H1 (cell line): ENCODE results near the gene ABCA13. TPM values are rescaled to one million over a fixed set of nuclear protein-coding genes. Genes with fewer than 3 reads are reported as not detected.

Source experiments
- CTCF ChIA-PET: fragments of 300-600 bp; sonication (Branson Sonifier 250); formaldehyde crosslinking; loops from one replicate; lab custom pipeline; 2021; ENCODE audit not compliant: partially characterized antibody; lab: Charles Lee
- POLR2A ChIA-PET: fragments of 300-600 bp; sonication (Branson Sonifier 250); formaldehyde crosslinking; loops from one replicate; lab custom pipeline; 2021; ENCODE audit warnings: inconsistent platforms; ENCODE audit not compliant: partially characterized antibody; lab: Charles Lee
- DNase-seq, 2 experiments: peaks; one replicate each; pipeline versions ENCODE4 v3.0.0 to v3.0.0-alpha.2; 2010 to 2022; ENCODE audit warnings: low spot score in 2 of 2, low read depth in 1 of 2, mixed read lengths in 1 of 2
- FAIRE-seq: peaks from 2 replicates; lab custom pipeline; 2011; peaks lifted over from hg19 to GRCh38; lab: Jason Lieb, UNC
- H2AFZ ChIP-seq: 2 replicates; pipeline ENCODE4 v1.8.1; 2012; ENCODE audit warnings: low read length, inconsistent platforms
- H2AK5ac ChIP-seq: 2 replicates; pipeline ENCODE4 v1.6.1; 2013; ENCODE audit warnings: low read depth, low read length
- H2BK120ac ChIP-seq: replicated peaks from 2 replicates; pipeline ENCODE3; 2013; ENCODE audit warnings: low read depth, low read length, inconsistent platforms
- H2BK12ac ChIP-seq: 2 replicates; pipeline ENCODE4 v1.6.1; 2013; ENCODE audit warnings: low read depth, low read length
- H2BK15ac ChIP-seq: 2 replicates; pipeline ENCODE4 v1.6.1; 2013; ENCODE audit warnings: low read length
- H2BK20ac ChIP-seq: 2 replicates; pipeline ENCODE4 v1.6.1; 2013; ENCODE audit warnings: low read length
- H2BK5ac ChIP-seq: 2 replicates; pipeline ENCODE4 v1.6.1; 2013; ENCODE audit warnings: low read depth, low read length
- H3K14ac ChIP-seq: 2 replicates; pipeline ENCODE4 v1.6.1; 2013; ENCODE audit warnings: inconsistent platforms; ENCODE audit not compliant: insufficient read length
- H3K18ac ChIP-seq: 2 replicates; pipeline ENCODE4 v1.6.1; 2013; ENCODE audit warnings: low read length; ENCODE audit errors: extremely low read depth
- H3K23ac ChIP-seq: 2 replicates; pipeline ENCODE4 v1.6.1; 2013; ENCODE audit warnings: inconsistent platforms; ENCODE audit not compliant: insufficient read length
- H3K23me2 ChIP-seq: 2 replicates; pipeline ENCODE4 v1.6.1; 2013; ENCODE audit warnings: low read depth, low read length
- H3K27ac ChIP-seq: 2 replicates; pipeline ENCODE4 v1.6.1; 2011; ENCODE audit warnings: low read depth, low read length, inconsistent platforms
- H3K27me3 ChIP-seq, 4 experiments: replicated peaks in 1 of 4; 1 replicate in 1 of 4; 2 replicates in 3 of 4; pipeline versions ENCODE4 v1.6.1 to v1.8.1; 2011 to 2013; ENCODE audit warnings: low read length in 3 of 4, mild to moderate bottlenecking in 3 of 4, inconsistent platforms in 2 of 4, mixed read lengths in 2 of 4, moderate library complexity in 1 of 4; ENCODE audit not compliant: control insufficient read depth in 3 of 4, insufficient read depth in 3 of 4; ENCODE audit errors: extremely low read depth in 1 of 4
- H3K36me3 ChIP-seq, 4 experiments: 2 replicates each; pipeline versions ENCODE4 v1.6.1 to v1.8.1; 2011 to 2013; ENCODE audit warnings: mild to moderate bottlenecking in 4 of 4, low read length in 3 of 4, moderate library complexity in 2 of 4, control low read depth in 1 of 4, inconsistent platforms in 1 of 4; ENCODE audit not compliant: insufficient read depth in 4 of 4, control insufficient read depth in 2 of 4
- H3K4ac ChIP-seq: replicated peaks from 2 replicates; pipeline ENCODE3; 2013; ENCODE audit warnings: low read length, low read depth, mixed read lengths, inconsistent platforms; ENCODE audit not compliant: insufficient read length
- H3K4me1 ChIP-seq, 4 experiments: replicated peaks in 1 of 4; 1 replicate in 1 of 4; 2 replicates in 3 of 4; pipeline versions ENCODE4 v1.6.1 to v1.8.1; 2011 to 2013; ENCODE audit warnings: low read length in 3 of 4, inconsistent platforms in 2 of 4, mixed read lengths in 1 of 4; ENCODE audit not compliant: insufficient read depth in 4 of 4, control insufficient read depth in 3 of 4
- H3K4me2 ChIP-seq, 2 experiments: 2 replicates each; pipeline versions ENCODE4 v1.6.1 to v1.8.1; 2011 to 2013; ENCODE audit warnings: low read depth in 2 of 2, low read length in 2 of 2, control low read depth in 1 of 2, inconsistent platforms in 1 of 2, mild to moderate bottlenecking in 1 of 2; ENCODE audit not compliant: insufficient read depth in 1 of 2
- H3K4me3 ChIP-seq, 4 experiments: fragments of 200-600, 300-600 bp in 1 of 4; sonication (generic), shearing (Covaris generic), sonication (Bioruptor Twin) in 1 of 4; 2 replicates each; pipeline versions ENCODE4 v1.5.1 to v1.8.1; 2011 to 2016; ENCODE audit warnings: low read length in 4 of 4, low read depth in 3 of 4, control low read depth in 2 of 4, inconsistent platforms in 2 of 4, mild to moderate bottlenecking in 2 of 4, mixed read lengths in 1 of 4, moderate library complexity in 1 of 4; ENCODE audit not compliant: insufficient read depth in 2 of 4; ENCODE audit errors: extremely low read depth in 1 of 4
- H3K56ac ChIP-seq: replicated peaks from 2 replicates; pipeline ENCODE3; 2013; ENCODE audit warnings: low read depth, mild to moderate bottlenecking, mixed read lengths, low read length, inconsistent platforms; ENCODE audit not compliant: insufficient read length
- H3K79me1 ChIP-seq: 2 replicates; pipeline ENCODE4 v1.6.1; 2013; ENCODE audit warnings: low read depth, low read length, control low read depth
- H3K79me2 ChIP-seq, 2 experiments: 2 replicates each; pipeline versions ENCODE4 v1.6.1 to v1.8.1; 2012 to 2013; ENCODE audit warnings: low read length in 2 of 2, mild to moderate bottlenecking in 2 of 2, inconsistent platforms in 1 of 2; ENCODE audit not compliant: insufficient read depth in 2 of 2, control insufficient read depth in 1 of 2
- H3K9ac ChIP-seq, 4 experiments: replicated peaks in 1 of 4; 1 replicate in 1 of 4; 2 replicates in 3 of 4; pipeline versions ENCODE4 v1.6.1 to v1.8.1; 2011 to 2013; ENCODE audit warnings: low read depth in 3 of 4, low read length in 3 of 4, control low read depth in 2 of 4, mild to moderate bottlenecking in 2 of 4, moderate library complexity in 2 of 4, inconsistent platforms in 1 of 4; ENCODE audit errors: extremely low read depth in 1 of 4
- H3K9me3 ChIP-seq, 2 experiments: 2 replicates each; pipeline versions ENCODE4 v1.6.1 to v1.8.1; 2012 to 2013; ENCODE audit warnings: mild to moderate bottlenecking in 2 of 2, moderate library complexity in 2 of 2, control low read depth in 1 of 2, inconsistent platforms in 1 of 2, low read depth in 1 of 2, low read length in 1 of 2, mixed read lengths in 1 of 2; ENCODE audit not compliant: insufficient read depth in 2 of 2
- H4K20me1 ChIP-seq, 2 experiments: replicated peaks in 1 of 2; 2 replicates each; pipeline versions ENCODE3 to v1.8.1; 2011 to 2013; ENCODE audit warnings: inconsistent platforms in 2 of 2, low read length in 2 of 2, mild to moderate bottlenecking in 1 of 2; ENCODE audit not compliant: insufficient read depth in 2 of 2, control insufficient read depth in 1 of 2
- H4K5ac ChIP-seq: 2 replicates; pipeline ENCODE4 v1.6.1; 2013; ENCODE audit warnings: low read length, low read depth, mixed read lengths, inconsistent platforms; ENCODE audit not compliant: insufficient read length
- H4K8ac ChIP-seq: 2 replicates; pipeline ENCODE4 v1.8.0; 2013; ENCODE audit warnings: mild to moderate bottlenecking, moderate library complexity, low read length, inconsistent platforms; ENCODE audit not compliant: insufficient read depth; ENCODE audit errors: extremely low read depth
- H4K91ac ChIP-seq: replicated peaks from 2 replicates; pipeline ENCODE3; 2013; ENCODE audit warnings: low read length, mixed read lengths, inconsistent platforms; ENCODE audit not compliant: insufficient read length
- BRCA1 ChIP-seq: IDR thresholded peaks from 2 replicates; pipeline ENCODE4 v1.6.1; 2012; ENCODE audit warnings: low read depth, low read length, improper control_type of control experiment
- CBX8 ChIP-seq: fragments of 300-800, 300-1000 bp; sonication (generic); IDR thresholded peaks from 2 replicates; pipeline ENCODE4 v1.7.1; 2016; ENCODE audit warnings: low read depth, low read length, borderline replicate concordance
- E2F6 ChIP-seq: IDR thresholded peaks from 2 replicates; pipeline ENCODE4 v1.6.1; 2012; ENCODE audit warnings: inconsistent platforms
- HDAC2 ChIP-seq, 2 experiments: fragments of 300-600 bp in 1 of 2; sonication (generic) in 1 of 2; IDR thresholded peaks; 2 replicates each; pipeline ENCODE4 v1.6.1; 2011 to 2012; ENCODE audit warnings: low read depth in 2 of 2, low read length in 2 of 2, mild to moderate bottlenecking in 2 of 2, moderate library complexity in 2 of 2, borderline replicate concordance in 1 of 2, inconsistent platforms in 1 of 2
- JUN ChIP-seq: IDR thresholded peaks from 2 replicates; pipeline ENCODE4 v1.6.1; 2011; ENCODE audit warnings: low read depth, mild to moderate bottlenecking, improper control_type of control experiment, low read length
- MAFK ChIP-seq: IDR thresholded peaks from 2 replicates; pipeline ENCODE4 v1.6.1; 2012; ENCODE audit warnings: low read depth, mild to moderate bottlenecking, improper control_type of control experiment, low read length
- POLR2A ChIP-seq, 2 experiments: IDR thresholded peaks; 1 replicate in 1 of 2; 2 replicates in 1 of 2; pipeline ENCODE4 v1.6.1; 2011; ENCODE audit warnings: low read depth in 2 of 2, low read length in 2 of 2, mild to moderate bottlenecking in 2 of 2; ENCODE audit errors: control extremely low read depth in 1 of 2
- POU5F1 ChIP-seq: IDR thresholded peaks from 2 replicates; pipeline ENCODE4 v1.6.1; 2011; ENCODE audit warnings: low read depth, mild to moderate bottlenecking, low read length, moderate library complexity
- RNF2 ChIP-seq: fragments of 200-900, 300-1000 bp; sonication (generic); IDR thresholded peaks from 2 replicates; pipeline ENCODE4 v1.7.1; 2016; ENCODE audit warnings: borderline replicate concordance, low read depth, mild to moderate bottlenecking, antibody characterized with exemption, low read length; ENCODE audit not compliant: poor library complexity, severe bottlenecking; ENCODE audit errors: missing control alignments
- SRF ChIP-seq: IDR thresholded peaks from 2 replicates; pipeline ENCODE4 v1.6.1; 2011; ENCODE audit warnings: mild to moderate bottlenecking, low read depth, low read length, moderate library complexity
- TAF7 ChIP-seq: optimal IDR thresholded peaks from 2 replicates; pipeline ENCODE3; 2011; ENCODE audit warnings: low read depth, mild to moderate bottlenecking, inconsistent platforms, low read length, moderate library complexity, borderline replicate concordance
- YY1 ChIP-seq: IDR thresholded peaks from 2 replicates; pipeline ENCODE4 v1.6.1; 2011; ENCODE audit warnings: low read depth, mild to moderate bottlenecking, low read length
- WGBS, 2 experiments: shearing (Covaris generic) in 1 of 2; methylation state at CpG; one replicate each; pipeline versions ENCODE4 v1.1.6 to v1.1.7; 2013 to 2015; ENCODE audit warnings: low lambda C conversion rate in 2 of 2, mixed read lengths in 2 of 2, inconsistent platforms in 1 of 2, low coverage in 1 of 2, missing lambda C conversion rate in 1 of 2; ENCODE audit not compliant: insufficient replicate concordance in 2 of 2, insufficient coverage in 1 of 2, insufficient read length in 1 of 2; ENCODE audit errors: extremely low coverage in 1 of 2, missing lambda C conversion rate in 1 of 2; 5-methylcytosine and 5-hydroxymethylcytosine counted together
- polyA plus RNA-seq, 7 experiments: library from polyadenylated mRNA; depleted of rRNA in 3 of 7; stranded (reverse) in 5 of 7; unstranded in 2 of 7; fragments of >200 nt in 5 of 7; fragments of 200-250 nt in 2 of 7; gene quantifications; 1 replicate in 5 of 7; 2 replicates in 1 of 7; 4 replicates in 1 of 7; pipeline versions ENCODE4 v1.2.1 to v1.2.3, GENCODE V29; 2011 to 2013; ENCODE audit warnings: missing spikeins in 2 of 7, mixed read lengths in 2 of 7
- total RNA-seq: library from RNA; stranded (reverse); fragmentation: NEBNext Ultra II Directional; extraction: Animal tissue kit (Norgen Biotek cat#: 25700); gene quantifications from 2 replicates; pipeline ENCODE4 v1.2.1, GENCODE V29; 2021

Gene ABCA13
- total and polyA plus RNA-seq, 2 of the 8 experiments (the other 6 are each of a cell fraction or from before 2014, with no cell fraction given), result 0.07 to 0.09 TPM

GRCh38 chr7:48262606-48263310 lies 91.5 kb downstream of the ABCA13 start:
- Histone ChIP-seq H3K4me3 (no peak overlapping the region), H2AFZ (no peak overlapping the region), H4K8ac (no peak overlapping the region), H3K14ac (no peak overlapping the region), H4K20me1 (no peaks in the 10 kb centered on the region), H3K79me2 (no peaks in the 10 kb centered on the region), H2BK120ac (no peak overlapping the region), H3K18ac (no peak overlapping the region), H2BK12ac (no peak overlapping the region), H3K27ac (no peak overlapping the region), H3K23ac (no peak overlapping the region), H3K79me1 (no peaks in the 10 kb centered on the region), H4K91ac (no peak overlapping the region), H3K4me2 (no peak overlapping the region), H3K56ac (no peak overlapping the region), H3K27me3 (no peaks in the 10 kb centered on the region), H2AK5ac (no peak overlapping the region), H3K4ac (no peak overlapping the region), H3K36me3 (no peaks in the 10 kb centered on the region), H2BK5ac (no peak overlapping the region), H3K4me1 (peaks cover 0 to 3% (median 0%) of the 10 kb centered on the region in 4 experiments; a peak in 1 of 7 replicates), H2BK20ac (no peak overlapping the region), H2BK15ac (no peak overlapping the region), H3K9ac (no peak overlapping the region), H3K23me2 (no peaks in the 10 kb centered on the region), H3K9me3 (no peaks in the 10 kb centered on the region), H4K5ac (no peak overlapping the region)
- CTCF ChIA-PET, result interaction anchor here (1.1 to 1.4 kb wide), 2 partner anchors 12 to 14 kb away, joined by 3 to 4 read pairs; no protein-coding TSS in a partner anchor
- no peak for FAIRE-seq
- DNase-seq, result no peak
- 96% methylated on average over 1 of the region's 1 CpG; no CpG with 5 or more reads in 1 of the 2 experiments for WGBS, 2 experiments
- POLR2A ChIA-PET, result no interaction called here
- no peak for TF ChIP-seq CBX8
- TF ChIP-seq RNF2, result no peak
- TF ChIP-seq YY1, result no peak
- TF ChIP-seq POU5F1, result no peak
- no peak for TF ChIP-seq MAFK
- no peak for TF ChIP-seq TAF7
- TF ChIP-seq HDAC2 (IDR thresholded peaks at IDR 0.05; ENCODE audit: borderline replicate concordance in 1 of 2, low read depth in 2 of 2, low read length in 2 of 2), result no peak
- TF ChIP-seq SRF, result no peak
- no peak for TF ChIP-seq E2F6
- no peak for TF ChIP-seq JUN
- TF ChIP-seq BRCA1, result no peak
- no peak for TF ChIP-seq POLR2A (IDR thresholded peaks at IDR 0.05; ENCODE audit: control extremely low read depth in 1 of 2, low read depth in 2 of 2, low read length in 2 of 2)
